NCI-H1930 (cell line): Measurements from ENCODE around the gene TP53I3.
"Not testable (repeated sequence)": the region's sequence is repeated elsewhere in the genome, so short reads cannot be mapped to it uniquely, and the experiment has no call there.

ENCODE experiments used
- DNase-seq, 2 experiments: peaks; one replicate each; lab custom pipeline; 2025; lab: John Stamatoyannopoulos, UW

Gene TP53I3

DNA sequence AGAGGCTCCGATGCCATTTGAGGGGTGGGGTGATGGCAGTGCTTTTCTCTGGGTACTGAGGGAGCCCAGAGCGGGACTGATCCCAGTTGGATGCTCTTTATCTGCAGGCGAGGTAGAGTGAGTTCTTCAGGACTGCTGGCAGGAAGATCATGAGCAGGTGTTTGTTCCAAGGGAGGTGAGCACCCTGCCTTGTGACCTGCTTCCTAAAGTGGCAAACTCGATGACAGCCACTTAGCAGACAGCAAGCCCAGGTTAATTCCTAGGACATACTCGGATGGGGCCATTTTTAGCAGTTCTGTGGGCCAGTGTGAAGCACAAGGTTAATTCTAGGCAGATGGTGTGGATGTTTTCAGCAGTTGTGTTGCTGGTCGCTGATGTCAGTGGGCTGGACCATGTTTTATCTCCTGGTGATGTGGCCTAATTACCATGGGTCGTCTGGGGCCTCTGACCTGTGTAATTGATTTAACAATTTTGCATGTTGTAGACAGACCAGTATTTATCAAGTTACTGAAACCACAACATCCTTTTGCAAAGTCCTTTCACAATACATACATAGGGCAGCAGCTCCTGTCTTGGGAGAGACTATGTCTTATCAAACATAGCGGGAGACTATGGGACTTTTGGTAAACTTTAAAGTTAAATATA, 30.1 kb downstream of the TP53I3 start:
- no peak for DNase-seq

GRCh38 chr2:24052951-24053350, 31.7 kb downstream of the TP53I3 start:
- DNase-seq = no peak

DNA sequence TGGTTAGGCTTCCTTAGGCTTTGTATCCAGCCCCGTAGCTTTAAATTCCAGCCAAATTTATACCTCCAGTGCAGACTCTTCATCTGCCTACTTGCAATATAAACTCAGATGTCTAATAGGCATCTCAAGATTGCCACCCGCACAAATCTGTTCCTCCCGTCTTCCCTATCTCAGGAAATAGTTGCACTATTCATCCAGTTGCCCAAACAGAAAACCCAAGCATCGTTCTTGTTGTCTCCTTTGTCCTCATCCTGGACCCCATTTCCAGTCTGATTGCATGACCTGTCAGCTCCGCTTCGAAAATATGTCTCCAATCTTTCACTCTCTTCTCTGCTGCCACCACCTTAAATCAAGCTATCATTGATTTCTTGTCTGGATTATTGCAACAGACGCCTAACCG, 32.8 kb downstream of the TP53I3 start:
- no peak for DNase-seq

DNA sequence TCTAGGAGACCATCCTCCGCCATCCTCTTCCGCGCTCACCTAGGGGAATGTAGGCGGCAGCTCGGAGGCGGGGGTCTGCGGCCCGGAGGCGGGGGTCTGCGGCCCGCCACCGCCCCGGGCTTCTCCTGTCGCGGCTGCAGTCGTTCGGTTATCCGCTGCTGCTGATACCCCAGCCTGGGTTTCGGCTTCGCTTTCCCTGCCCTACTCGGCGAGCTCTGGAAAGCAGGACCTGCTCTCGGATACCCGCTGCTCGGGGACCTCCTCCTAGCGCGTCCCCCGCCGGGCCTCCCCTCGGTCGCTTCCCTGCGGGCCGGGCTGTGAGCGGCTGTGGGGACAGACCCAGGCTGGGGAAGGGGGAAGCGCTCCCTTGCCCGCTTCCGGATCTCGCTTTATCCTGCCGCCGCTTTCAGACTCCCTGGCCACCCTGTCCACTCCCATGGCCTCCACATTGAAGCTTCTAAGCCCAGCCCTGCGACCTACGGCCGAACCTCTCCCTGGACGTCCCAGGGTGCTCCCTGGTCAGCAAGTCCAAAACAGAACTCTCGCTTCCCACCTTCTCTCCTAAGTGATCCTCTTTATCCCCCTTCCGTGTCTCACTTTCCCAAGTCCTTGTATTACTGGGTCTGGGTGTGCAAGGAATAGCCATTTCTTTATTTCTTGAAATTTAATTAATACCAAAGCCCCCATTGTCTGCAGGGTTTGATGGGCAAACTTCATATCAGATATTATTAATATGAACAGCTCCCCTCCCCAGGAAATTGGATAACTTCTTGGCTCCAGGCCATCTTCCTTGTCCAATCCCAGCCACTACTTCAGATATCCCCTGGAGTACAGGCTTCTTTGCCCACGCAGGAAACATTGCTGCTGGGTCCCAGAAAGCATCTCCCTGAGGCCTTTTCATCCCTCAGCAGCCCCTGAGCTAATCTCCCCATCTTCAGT, 34.3 kb downstream of the TP53I3 start:
- no peak for DNase-seq

GRCh38 chr2:24049485-24050021, 35.1 kb downstream of the TP53I3 start, which contains the start of gene FKBP1B:
Gene FKBP1B, plus strand, starts transcription at chr2:24049741. Its CDS starts 109 bp downstream, at chr2:24049850.
- peak; percentile 58 to 59 for DNase-seq

DNA sequence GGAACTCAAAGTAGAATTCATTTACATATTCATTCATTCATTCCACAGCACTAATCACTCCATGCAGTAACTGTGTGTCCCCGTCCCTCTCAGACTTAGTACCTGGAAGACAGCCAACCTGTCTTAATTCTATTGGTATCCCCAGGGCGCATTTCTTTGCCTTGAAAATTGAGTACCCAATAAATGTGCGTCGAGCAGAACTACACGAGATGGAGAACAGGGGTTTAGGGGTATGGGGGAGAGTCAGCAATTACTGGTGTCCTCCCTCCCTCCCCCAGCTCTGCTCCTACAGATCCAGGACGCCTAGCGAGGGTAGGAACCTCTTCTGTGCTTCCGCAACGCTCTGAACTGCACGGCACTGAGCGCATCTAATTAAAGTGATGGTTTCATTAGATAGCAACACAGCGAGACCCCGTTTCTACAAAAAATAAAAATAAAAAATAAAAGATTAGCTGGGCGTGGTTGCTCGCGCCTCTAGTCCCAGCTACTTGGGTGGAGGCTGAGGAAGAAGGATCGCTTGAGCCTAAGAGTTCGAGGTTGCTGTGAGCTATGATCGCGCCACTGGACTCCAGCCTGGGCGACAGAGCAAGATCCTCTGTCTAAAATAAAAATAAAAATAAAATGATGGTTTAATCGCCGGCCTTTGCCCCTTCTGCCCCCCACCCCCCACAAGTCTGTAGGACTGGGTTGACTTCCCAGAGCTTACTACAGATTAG, 35.7 kb downstream of the TP53I3 start:
- DNase-seq = peak; percentile 3 to 20

GRCh38 chr2:24047703-24048033, 37.0 kb downstream of the TP53I3 start:
- DNase-seq = peak in 1 of 2 experiments; percentile 36

DNA sequence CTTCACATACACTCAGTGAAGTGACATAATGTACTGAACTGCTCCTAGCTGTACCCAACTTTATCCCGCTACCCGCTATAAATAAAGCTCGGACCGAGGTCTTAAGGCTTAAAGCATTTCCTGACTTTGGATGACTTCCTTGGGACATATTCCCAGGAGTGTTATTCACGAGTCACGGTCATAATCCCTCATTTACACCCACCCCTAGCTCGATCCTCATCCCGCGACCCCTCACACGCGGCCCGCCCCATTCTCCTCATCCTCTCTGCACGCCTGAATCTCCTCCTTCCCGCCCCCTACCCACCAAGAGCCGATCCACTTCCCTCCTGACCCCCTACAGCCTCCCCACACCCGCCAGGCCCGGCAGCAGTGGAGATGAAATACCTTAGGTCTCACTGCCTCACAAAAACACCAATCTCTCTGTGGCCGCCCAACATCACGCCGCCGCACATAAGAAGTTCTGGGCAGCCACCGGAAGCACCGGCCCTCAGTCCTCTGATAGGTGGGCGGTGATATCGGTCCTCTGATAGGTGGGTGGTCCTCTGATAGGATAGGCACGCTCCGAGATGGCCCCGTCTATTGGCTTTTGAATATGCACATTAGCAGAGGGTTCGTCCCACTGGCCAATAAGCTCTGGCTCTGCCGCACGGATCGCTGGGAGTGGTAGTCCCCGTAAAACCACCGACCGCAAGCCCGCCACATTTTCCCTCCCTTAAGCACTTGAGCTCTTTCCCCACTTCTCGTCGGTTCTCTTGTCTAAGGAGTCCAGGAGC, 37.5 kb downstream of the TP53I3 start, which contains the start of gene WDCP:
WDCP (minus strand) TSS at position 462 of the 773 bp plus-strand sequence. CDS start 7,897 bp downstream, outside the sequence.
- DNase-seq = peak; percentile 96

DNA sequence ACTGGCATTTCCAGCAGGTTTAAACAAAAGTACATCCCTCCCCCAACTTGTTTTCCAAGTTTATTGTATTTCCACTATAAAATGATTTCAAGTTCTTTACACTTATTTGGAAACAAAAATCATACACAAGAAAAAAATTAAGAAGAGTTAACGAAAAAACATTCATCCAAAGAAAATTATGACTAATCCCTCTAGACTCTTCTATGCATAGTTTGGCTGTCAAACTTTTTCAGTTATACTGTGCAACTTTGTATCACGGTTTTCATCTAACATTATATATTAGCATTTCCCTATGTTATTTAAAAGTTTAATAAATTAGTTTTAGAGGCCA, 38.1 kb downstream of the TP53I3 start:
- no peak for DNase-seq

DNA sequence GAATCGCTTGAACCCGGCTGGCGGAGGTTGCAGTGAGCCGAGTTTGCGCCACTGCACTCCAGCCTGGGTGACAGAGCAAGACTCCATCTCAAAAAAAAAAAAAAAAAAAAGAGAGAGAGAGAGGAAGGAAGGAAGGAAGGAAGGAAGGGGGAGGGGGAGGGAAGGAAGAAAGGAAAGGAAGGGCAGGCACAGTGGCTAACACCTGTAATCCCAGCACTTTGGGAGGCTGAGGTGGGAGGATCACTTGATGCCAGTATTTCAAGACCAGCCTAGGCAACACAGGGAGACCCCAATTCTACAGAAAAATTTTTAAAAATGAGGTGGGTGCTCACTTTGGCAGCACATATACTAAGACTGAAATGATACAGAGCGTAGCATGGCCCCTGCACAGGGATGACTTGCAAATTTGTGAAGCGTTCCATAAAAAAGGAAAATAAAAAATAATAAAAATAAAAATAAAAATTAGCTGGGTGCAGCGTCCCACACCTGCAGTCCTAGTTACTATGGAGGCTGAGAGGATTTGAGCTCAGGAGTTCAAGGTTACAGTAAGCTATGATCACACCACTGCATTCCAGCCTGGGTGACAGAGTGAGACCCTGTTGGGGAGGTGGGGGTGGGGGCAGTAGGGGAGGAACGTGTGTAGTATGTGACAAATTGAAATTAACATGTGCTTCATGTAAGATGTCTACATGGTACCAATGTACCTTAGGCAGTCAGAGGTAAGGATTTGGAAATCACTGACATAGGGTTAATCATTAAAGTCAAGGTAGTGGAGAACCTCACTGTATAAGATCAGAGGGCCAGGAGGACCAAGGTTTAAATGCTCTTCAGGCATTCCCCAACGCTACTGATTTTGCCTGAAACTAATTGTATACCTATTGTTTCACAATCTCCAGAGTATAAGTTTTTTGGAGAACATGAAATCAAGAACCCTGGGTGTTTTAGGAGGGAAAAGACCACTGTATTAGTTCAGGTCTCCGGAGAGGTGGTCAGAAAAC, 38.8 kb downstream of the TP53I3 start:
- DNase-seq = no peak

- not testable (repeated sequence) for DNase-seq
These were observed 41.5 kb downstream of the TP53I3 start for GRCh38 chr2:24043133-24043532.

- DNase-seq = no peak
These were observed 44.1 kb downstream of the TP53I3 start for GRCh38 chr2:24040511-24040910.

GRCh38 chr2:24038786-24039499, 45.7 kb downstream of the TP53I3 start:
- no peak for DNase-seq
